ENCODE results near the gene MIDN.

Gene MIDN

DNA sequence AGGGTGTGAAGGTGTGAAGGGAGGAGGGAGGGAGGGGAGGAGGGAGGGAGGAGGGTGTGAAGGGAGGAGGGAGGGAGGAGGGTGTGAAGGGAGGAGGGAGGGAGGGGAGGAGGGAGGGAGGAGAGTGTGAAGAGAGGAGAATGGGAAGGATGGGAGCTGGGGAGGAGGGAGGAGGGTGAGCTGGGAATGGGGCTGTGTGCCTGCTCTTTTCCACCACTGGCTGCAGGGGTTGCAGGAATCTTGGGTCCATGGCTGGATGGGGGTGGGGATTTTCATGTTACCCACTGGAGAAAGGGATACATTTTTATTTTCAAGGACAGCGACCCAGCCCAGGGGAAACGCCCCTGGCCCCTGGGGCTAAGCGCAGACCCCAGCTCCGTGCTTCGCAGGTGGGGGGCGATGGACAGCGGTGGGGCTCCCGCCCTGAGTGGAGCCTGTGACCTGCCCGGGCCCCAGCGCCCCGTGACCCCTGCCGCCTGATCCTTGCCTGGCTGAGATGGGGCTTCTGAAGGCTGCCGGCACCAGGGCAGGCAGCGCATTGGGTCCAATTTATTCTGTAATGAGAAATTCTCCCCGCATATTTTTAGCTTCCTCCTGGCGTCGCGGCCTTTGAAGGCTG, 34.3 kb downstream of the MIDN start:
- DNase-seq (ENCODE audit: low spot score), result no peak

DNA sequence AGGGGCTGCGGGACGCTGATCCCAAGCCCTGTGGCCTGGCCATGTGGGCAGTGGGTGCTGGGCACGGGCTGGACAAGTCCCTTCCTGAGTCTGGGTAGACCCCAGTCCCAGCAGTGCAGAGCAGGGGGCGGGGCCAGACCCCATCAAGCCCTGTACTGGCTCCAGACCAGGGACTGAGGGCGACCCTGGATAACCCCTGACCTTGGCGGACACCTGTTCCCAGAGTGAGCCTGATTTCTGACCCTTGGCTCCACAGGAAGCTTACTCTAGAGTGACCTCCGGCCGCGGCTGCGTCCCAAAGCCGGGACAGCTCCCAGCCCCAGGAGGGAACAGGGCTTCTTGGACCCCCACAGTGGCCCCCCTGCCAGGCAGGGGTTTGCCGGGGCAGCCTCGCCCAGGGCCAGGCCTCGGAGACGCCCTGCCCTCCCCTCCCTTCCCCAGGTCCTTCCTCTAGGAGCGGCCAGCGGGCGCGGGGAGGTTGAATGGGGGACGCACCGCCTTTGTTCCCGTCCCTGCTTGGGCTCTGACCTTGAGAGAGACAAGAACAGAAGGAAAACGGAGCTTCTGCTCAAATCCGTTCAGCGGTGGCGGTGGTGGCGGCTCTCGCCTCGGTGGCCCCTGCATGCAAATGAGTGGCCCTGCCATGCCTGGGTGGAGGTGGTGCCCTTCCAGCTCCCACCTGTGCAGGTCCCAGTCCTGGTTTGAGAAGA, 35.0 kb downstream of the MIDN start:
- DNase-seq (ENCODE audit: low spot score), result no peak

DNA sequence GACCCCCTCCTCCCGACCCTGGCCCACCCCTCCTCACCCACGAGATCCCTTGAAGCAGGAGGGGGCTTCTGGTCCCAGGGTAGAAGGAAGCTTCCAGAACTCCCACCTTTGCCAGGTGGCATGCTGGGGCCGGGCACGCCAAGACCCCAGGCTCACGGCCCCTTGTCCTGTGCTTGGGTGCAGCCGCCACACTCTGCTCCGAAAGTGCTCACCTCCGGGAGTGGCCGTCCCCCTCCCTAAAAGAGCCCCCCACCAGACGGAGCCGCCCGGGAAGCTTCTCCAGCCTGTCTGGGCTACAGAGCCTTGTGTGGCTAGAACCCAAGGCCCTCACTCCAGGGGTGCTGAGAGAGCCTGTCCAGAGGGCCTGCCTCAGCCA, 35.5 kb downstream of the MIDN start:
- DNase-seq (ENCODE audit: low spot score), result no peak

DNA sequence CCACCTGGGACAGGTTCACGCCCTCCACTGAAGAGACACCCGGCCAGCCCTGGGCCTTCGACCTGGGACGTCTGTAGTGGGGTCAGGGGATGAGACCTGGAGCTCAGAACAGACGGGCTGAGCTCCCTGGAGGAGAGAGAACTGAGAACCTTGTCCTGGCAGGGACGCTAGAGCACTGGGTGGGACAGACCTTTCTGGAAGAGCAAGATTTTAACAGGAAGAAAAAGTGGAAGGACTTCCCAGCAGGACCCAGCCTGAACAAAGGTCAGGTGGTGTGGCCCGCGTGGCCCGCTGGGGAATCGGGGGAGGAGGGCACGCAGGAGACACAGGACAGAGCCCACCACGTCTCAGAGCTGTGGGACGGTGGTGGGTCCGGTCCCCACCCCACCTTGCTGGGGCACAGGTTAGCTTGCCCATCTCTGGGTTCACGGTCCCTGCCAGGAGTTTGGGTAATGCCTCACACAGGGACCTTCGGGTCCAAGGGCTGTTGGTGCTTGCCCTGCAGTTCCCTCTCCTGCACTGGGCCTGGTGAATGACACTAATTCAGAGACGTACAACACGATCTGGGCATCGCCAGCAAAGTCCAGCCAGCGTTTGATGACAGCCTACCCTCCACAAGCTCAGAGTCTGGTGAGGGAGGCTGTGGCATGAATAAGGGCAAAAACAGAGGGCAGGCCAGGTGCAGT, 36.1 kb downstream of the MIDN start:
- no peak for DNase-seq (ENCODE audit: low spot score)

DNA sequence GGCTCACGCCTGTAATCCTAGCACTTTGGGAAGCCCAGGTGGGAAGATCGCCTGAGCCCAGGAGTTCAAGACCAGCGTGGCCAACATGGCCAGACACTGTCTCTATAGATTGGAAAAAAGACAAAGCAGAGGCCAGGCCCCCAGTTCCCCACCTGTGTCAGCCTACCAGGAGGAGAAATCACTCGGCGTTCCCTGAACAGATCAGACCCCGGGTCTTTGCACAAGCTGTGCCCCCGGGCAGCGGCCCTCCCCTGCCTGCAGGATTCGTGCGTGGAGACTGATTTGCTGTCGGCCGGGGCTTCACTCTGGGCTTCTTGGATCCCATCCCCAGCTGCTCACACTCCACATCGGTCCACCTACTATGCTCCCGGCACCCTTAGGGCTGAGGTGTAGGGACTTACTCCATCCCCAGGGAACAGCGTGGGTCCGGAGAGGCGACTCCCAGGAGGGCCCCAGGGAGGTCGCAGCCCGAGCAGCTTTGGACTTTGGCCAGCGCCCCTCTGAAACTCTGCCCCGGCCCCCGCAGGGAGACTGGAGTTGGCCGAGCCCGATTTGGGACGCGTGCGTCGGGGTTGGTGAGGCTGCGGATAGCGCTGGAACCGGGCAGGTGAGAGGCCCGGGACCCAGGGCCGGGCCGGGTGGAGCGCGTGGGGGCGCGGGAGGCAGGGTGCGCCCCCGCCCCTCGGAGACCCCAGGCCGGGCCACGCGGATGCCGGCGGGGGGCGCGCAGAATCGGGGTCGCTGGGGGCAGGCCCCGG, 36.8 kb downstream of the MIDN start:
- DNase-seq (ENCODE audit: low spot score), result no peak

DNA sequence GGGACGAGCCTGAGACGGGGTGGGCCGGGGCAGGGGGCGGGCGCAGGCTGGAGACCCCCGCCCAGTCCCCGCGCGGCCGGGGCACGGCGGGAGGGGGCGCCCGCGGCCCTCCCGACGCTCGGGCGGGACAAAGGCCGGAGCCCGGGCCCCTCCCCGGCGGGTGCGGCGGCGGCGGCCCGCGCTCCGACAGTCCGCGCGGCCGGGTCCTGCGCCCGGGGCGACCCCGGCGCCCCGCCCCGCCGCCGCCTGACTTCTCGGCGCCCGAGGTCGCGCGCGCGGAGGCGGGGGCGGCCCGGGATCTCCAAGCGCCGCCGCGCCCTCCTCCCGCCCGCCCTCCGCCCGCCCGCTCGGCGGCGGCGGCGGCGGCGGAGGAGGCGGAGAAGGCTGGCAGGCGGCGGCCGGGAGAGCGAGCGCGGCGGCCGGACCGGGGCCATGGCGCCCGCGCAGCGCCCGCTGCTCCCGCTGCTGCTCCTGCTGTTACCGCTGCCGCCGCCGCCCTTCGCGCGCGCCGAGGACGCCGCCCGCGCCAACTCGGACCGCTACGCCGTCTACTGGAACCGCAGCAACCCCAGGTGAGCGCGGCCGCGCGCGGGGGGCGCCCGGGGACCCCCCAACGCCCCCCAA, 37.5 kb downstream of the MIDN start, which contains the start of gene EFNA2:
Gene EFNA2, plus strand, starts transcription at position 137 of the 624 bp plus-strand sequence. Its CDS starts 296 bp downstream, at position 433.
- DNase-seq (ENCODE audit: low spot score), result no peak

DNA sequence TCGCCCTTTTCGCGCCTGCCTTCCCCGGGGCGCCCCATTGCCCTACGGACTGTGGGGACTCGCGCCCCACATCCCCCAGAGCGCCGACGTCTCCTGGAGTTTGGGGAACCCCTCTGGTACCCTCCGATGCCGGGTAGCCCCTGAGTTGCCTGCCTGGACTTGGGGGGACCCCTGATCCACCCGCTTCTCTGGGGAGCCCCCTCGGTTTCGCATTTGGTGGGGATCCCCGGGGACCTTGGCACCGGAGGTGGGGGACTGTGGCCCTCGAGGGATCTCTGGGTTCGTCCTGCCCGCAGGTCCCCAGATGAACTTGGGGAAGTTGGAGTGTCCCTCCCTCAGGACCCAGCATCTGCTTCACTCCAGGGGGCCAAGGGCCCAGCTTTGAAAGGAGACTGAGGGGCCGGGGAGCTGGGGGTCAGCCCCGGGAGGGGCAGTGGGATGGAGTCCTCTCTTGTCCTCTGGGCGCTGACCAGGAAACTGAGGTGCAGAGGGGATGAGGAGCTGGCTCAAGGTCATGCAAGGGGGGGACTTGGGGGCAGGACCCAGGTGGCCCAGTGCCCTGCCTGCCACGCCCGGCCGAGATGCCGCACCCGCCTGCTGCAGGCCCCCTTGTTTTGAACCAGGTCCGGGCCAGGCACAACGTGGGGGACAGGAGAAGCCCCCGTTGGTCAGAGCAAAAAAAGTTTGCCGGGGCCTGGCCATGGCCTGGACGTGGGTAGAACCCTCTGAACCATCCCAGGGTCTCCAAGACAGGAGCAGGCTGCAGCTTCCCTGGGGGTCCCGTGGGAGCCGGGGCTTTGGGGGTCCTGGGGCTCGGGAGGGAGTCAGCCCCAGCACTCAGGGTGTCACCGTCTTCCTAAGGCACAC, 38.3 kb downstream of the MIDN start:
- no peak for DNase-seq (ENCODE audit: low spot score)

DNA sequence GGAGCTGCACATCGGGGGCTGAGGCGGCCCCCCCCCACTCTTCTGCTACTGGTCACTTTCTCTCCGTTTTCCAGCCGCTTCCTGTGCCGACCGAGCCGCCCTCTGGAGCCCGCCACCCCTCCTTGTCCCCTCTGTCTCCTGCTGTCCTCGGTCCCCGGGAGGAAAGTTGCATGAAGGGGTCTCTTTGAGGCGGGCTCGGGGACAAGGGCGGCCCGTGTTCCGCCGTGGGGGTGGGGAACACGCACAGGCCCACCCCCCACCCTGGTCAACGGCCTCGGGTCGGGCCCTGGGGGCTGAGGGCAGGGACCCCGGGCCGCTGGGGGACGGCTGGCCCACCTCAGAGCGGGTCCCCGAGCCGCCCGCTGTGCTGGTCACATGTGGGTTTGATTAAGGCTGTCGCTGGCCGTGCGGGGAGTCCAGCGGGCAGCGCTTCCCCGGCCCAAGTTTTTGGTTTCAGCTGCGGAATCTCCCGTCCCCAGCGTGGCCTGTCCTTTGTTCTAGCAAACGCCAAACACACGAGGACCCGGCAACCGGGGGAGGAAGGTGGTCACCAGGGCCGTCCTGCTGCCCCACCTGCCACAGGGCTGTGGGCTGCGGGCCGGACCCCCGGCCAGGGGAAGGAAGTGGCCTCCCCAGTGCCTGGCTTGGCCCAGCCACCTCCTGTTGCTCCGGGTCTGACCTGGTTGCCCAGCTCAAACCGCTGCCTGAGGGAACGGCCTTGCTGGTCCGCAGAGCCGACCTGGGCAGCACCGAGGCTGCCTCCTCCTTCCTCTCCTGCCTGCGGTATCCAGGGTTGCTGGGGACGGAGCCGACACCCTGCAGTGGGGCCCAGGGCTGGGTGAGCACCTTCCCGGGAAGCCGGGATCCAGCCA, 39.2 kb downstream of the MIDN start:
- DNase-seq (ENCODE audit: low spot score), result no peak

DNA sequence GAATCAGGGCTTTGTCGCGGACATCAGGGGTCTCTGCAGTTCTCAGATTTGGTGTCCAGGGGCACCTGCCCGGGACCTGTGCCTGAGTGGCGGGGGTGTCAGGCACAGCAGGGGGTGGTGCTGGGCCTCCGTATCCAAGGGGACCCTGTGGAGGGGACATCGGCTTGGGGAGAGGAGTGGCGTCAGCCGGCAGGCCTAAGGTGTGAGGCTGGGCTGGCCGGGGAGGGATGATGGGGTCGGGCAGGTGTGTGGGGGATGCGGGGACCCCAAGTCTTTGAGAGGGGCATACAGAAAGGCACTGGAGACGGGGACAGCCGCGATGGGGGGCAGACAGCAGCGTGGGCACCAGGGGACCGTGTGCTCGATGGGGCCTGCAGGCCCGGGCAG, 39.8 kb downstream of the MIDN start:
- no peak for DNase-seq (ENCODE audit: low spot score)

DNA sequence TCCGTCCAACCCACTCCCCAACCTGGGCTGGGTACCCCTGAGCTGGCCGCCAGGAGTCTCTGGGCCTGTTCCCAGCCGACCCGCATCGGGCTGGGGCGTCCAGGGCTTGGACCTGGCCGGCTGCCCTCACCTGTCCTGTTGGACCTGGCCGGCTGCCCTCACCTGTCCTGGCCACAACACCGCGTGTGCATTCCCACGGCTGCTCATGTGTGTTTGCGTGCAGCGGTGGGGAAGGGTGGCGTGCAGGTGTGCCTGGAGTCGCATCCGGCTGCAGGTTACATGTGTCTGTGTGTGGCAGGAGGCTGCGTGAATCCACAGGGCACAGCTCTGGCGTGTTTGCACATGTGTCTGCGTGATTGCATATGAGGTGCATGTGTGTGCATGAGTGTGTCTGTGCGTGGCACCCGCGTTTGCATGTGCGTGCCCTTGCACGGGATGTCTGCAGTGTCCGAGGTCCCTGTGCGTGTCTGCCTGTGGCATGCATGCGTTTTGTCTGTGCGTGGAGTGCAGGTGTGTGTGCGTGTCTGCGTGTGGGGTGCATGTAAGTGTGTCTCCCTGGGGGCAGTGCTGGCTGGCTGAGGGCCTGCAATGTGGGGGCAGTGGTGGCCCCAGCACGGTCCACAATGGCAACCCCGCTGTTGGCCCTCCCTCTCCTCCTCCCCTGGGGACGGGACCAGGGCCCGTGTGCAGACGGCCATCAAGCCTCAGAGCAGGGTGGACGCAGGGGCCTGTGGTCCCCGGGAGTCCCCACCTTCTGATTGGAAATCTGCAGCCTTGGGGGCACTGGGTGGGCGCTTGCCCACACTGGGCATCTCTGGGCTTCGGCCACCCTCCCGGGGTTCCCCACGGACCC, 40.7 kb downstream of the MIDN start:
- DNase-seq (ENCODE audit: low spot score), result no peak

DNA sequence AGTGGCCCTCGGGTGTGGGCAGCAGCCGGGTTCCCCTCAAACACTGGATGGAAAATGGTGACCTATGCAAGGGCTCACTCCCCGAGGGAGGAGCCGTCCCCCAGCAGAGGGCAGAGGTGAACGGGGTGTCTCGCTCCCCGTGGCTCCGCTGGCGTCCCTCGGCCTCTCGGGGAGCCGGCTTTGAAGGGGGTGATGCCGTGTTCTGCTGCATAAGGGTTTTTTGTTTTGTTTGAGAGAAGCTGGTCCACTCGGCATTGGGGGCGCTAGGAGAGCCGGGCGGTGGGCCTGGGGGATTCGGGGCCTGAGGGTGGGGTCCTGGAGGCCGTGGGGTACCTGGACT, 41.3 kb downstream of the MIDN start:
- no peak for DNase-seq (ENCODE audit: low spot score)

DNA sequence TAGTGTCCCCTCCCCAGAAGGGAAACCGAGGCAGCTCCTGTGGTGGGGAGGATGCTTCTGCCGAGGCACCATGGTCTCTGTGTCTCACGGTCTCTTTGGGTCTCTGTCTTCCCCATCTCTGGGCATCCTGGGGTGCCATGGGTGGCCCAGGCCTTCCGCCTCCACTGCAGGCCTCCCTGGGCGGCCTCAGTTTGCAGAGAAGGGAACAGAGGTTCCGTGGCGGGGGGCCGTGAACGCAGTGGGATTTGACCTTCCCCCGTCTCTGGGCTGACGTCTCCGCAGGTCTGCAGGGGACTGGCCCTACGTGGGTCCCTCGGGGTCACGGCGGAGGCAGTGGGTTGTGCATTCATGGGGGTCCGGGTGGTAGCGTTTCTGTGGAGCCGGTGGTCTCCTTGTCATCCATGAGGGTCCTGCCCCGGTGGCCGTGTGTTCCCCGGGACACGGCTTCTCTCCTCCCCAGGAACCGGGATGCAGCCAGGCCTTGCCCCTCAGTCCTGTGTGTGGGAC, 41.9 kb downstream of the MIDN start:
- DNase-seq (ENCODE audit: low spot score), result no peak

DNA sequence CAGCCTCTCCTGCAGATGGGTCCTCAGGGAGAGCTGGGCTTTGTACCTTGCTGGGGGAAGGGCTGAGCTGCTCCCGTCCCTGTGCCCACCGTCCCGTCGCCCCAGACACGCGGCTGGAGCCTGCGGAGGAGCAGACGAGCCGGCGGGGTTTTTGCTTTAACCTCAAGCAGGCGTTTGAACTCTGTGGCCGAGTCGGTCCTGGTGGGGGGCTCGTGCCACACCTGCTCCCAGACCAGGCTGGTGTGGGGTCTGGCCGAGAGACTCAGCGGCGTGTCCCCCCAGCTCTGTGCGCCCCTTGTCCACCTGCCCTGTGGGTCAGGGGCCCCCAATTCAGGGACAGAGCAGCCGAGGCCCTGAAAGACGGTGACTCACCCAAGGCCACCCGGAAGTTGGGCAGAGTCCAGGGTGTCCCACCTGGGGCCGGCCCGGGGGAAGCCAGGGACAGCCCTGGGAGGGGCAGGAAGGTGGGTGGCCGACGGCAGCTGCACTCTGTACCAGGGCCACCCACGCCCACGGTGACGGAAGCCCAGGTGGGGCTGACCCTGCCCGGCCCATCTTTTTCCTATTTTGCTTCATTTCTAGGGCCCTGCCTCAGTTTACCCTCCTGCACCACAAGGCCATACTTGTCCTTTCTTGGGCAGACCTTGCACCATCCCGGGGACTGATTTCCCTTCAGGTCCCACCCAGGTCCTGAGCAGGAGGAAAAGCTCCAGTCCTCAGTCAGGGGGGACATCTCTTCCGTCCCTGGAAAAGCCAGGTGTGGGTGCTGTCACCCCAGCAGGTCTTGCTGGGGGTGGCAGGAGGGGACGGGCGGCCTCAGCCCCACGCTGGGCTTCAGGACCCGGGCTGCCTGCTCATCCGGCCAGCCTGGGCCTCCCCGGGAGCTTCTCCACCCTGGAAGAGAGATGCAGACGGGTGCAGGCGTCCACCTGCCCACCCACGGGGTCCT, 42.6 kb downstream of the MIDN start:
- no peak for DNase-seq (ENCODE audit: low spot score)

DNA sequence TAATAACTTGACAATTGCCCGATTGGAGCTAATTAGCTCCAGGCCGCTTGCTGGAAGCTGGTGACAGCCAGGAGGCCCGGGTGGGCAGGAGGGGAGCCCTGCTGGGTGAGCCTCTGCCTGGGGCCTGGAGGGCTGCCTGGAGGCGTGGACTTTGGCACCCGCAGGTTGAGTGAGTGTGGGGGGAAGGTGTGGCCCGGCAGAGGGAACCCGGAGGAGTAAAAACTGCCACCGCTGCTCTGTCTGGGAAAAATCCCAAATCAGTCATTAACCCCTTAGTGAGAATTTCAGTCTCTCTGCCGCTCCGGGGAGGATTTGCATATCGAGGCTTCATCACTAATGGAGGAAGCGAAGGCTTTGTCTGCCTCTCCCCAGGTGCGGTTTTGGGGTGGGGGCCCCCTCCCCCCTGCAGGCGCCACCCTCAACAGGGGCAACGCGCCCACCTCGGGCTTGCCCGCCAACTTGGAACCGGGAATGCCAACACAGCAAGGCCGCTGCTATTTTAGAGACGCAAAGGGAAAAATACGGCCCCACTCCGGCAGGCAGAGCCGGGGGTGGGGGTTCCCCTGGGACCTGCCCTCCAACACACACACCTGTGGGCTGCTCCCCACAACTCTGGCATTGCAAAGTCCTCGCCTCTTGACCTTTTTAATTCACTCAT, 43.5 kb downstream of the MIDN start:
- DNase-seq (ENCODE audit: low spot score), result no peak

DNA sequence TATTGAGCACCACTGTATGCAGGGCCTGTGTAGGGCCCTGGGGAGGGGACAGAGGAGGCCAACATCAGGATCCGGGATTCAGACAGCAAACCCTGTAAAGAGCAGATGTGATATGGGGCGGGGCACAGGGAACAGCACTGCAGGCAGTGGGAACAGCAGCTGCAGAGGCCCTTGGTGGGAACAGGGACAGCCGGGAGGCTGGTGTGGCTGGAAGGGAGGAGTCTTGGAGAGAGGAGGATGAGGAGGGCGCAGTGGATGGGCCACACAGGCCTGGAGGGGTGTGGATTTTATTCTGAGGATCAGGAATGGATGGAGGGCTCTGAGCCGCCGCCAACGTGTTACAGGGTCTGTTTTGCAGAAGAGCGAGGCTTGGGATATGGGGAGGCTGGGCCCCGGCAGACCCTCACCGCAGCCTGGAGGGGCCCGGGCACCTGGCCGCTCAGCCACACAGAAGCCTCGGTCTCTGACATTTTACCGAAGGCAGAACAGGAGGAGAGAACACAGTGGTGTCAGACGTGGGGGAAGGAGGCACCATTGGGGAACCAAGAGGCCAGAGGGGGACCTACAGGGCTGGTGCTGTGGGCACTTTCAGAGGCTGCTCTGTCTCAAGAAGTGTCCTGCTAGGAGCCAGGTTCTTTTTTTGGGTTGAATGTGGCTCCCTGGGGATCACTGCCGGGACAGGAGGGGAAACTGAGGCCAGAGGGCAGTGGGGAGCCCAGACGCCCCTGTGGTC, 44.2 kb downstream of the MIDN start:
- DNase-seq (ENCODE audit: low spot score), result no peak

DNA sequence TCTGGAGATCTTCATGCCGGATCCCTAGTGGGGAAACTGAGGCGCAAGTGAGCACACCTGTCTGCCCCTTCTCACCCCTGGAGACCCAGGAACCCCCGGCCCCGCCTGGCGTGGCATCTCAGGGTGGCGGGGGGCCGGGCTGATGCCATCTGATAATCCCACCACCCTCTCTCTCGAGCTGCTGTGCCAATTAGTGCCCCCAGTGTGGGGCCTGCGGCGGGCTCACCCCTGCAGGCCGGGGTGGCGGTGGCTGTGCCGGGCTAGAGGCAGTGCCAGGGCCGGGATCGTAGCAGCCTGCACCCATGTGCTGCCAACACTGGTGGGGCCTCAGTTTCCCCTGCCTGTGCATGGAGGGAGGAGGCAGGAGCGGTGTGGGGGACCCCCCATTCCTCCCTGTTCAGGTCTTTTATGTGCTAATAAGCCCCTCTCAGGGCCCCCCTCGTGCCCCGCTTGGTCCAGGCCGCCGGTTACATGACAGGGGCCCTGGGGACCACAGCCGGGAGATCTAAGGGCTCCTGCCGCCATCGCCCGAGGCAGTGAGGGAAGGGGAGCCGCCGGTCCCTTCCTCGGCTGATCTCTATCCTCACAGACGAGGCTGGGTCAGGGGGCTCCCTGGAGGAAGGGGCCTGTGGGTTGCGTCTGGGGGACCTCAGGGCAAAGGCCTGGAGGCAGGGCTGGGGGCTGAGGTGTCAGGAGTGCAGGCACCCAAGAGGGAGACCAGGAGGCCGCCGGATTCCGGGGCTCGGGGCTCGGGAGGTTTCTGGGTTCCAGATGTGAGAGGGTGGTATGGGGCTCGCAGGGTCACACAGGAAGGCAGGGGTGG, 45.6 kb downstream of the MIDN start:
- DNase-seq (ENCODE audit: low spot score), result no peak
